Progenitor cell of endocrine pancreas (in vitro differentiated cells): ENCODE results near the gene MYO1H. TPM values are rescaled to one million over a fixed set of nuclear protein-coding genes. Genes with fewer than 3 reads are reported as not detected.

Source experiments
- DNase-seq: peaks from one replicate; pipeline ENCODE4 v3.0.0; 2021; ENCODE audit warnings: low spot score; ENCODE audit not compliant: unreplicated experiment
- H3K27ac Mint-ChIP-seq: 2 replicates; pipeline ENCODE4 v1.8.0; 2021; ENCODE audit warnings: mild to moderate bottlenecking, moderate library complexity, mixed read lengths
- H3K27me3 Mint-ChIP-seq: 2 replicates; pipeline ENCODE4 v1.8.0; 2021; ENCODE audit warnings: mixed read lengths
- H3K36me3 Mint-ChIP-seq: 2 replicates; pipeline ENCODE4 v1.8.0; 2022; ENCODE audit warnings: mixed read lengths; ENCODE audit not compliant: insufficient read depth
- H3K4me1 Mint-ChIP-seq: 2 replicates; pipeline ENCODE4 v1.8.0; 2021; ENCODE audit warnings: low read depth, mixed read lengths
- H3K4me3 Mint-ChIP-seq: 2 replicates; pipeline ENCODE4 v1.8.0; 2021; ENCODE audit warnings: low read depth, mild to moderate bottlenecking, moderate library complexity, mixed read lengths
- H3K9me3 Mint-ChIP-seq: 2 replicates; pipeline ENCODE4 v1.8.0; 2021; ENCODE audit warnings: low read depth, mixed read lengths
- total RNA-seq: library from RNA; stranded (reverse); gene quantifications from 2 replicates; pipeline ENCODE4 v1.2.1, GENCODE V29; 2021
- TF ChIP-seq, protein P1 (sequence below): fragments of 200-600 bp; sonication (generic); IDR thresholded peaks from one replicate; pipeline ENCODE4 v1.5.0; 2021; ENCODE audit warnings: antibody characterized with exemption, mild to moderate bottlenecking; ENCODE audit not compliant: unreplicated experiment

The MYO1H gene
- total RNA-seq, 1 donor from 2014 or later: 0.77 TPM

DNA sequence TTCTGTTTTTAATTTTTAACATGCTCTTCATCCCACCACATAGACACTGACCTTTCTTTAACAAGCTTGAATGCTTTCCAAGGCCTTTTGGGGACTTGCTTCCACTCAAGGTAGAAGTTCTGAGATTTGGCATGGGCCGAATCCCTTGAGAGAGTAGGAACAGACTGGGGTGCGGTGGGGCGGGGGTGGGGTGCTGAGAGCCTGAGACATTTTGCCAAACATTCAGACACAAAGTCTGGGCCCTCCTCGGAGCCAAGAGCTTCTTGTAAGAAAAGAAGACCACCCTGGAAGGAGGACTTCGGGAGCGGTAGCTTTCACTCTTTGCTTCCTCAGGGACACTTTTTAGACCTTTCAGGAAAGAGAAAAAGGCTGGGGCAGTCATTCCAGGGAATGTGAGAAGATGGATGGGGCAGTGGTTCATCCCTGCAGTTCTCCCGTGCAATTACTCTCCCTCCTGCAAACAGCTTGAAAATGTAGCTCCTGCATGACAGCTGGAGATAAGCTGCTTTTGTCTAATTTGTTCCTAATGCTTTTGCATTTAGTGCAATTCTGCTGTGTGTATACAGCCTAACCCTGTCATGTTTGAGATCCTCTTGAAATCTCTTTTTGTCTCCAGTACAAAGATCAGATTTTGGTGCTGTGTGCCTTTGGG lies 16.3 kb upstream of the MYO1H start:
- Mint-ChIP-seq H3K27me3 (peaks cover 10% of the 10 kb centered on the region), H3K9me3 (no peaks in the 10 kb centered on the region), H3K4me3 (no peak overlapping the region), H3K27ac (no peak overlapping the region), H3K4me1 (peaks cover 14% of the 10 kb centered on the region), H3K36me3 (no peaks in the 10 kb centered on the region)
- TF ChIP-seq, protein P1, sequence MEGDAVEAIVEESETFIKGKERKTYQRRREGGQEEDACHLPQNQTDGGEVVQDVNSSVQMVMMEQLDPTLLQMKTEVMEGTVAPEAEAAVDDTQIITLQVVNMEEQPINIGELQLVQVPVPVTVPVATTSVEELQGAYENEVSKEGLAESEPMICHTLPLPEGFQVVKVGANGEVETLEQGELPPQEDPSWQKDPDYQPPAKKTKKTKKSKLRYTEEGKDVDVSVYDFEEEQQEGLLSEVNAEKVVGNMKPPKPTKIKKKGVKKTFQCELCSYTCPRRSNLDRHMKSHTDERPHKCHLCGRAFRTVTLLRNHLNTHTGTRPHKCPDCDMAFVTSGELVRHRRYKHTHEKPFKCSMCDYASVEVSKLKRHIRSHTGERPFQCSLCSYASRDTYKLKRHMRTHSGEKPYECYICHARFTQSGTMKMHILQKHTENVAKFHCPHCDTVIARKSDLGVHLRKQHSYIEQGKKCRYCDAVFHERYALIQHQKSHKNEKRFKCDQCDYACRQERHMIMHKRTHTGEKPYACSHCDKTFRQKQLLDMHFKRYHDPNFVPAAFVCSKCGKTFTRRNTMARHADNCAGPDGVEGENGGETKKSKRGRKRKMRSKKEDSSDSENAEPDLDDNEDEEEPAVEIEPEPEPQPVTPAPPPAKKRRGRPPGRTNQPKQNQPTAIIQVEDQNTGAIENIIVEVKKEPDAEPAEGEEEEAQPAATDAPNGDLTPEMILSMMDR: no peak
- DNase-seq: no peak

DNA sequence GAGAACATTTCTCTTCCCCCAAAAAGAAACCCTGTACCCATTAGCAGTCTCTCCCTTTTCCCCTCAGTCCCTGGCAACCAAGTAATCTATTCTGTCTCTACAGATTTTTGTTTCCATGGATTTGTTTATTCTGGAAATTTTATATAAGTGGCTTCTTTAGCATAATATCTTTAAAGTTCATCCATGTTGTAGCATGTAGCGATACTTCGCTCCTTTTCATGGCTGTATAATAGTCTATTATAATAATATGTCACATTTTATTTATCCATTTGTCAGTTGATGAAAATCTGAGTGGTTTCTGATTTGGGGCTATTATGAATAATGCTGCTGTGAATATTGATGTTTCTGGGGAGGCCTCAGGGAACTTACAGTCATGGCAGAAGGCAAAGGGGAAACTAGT lies 12.8 kb upstream of the MYO1H start:
- no peak for DNase-seq
- no peaks in the 10 kb centered on the region for H3K9me3 Mint-ChIP-seq
- TF ChIP-seq, protein P1: no peak
- H3K4me1 Mint-ChIP-seq: peaks cover 10% of the 10 kb centered on the region
- no peaks in the 10 kb centered on the region for H3K36me3 Mint-ChIP-seq
- peaks cover 6% of the 10 kb centered on the region for H3K27me3 Mint-ChIP-seq
- no peak overlapping the region for H3K4me3 Mint-ChIP-seq
- no peak overlapping the region for H3K27ac Mint-ChIP-seq

DNA sequence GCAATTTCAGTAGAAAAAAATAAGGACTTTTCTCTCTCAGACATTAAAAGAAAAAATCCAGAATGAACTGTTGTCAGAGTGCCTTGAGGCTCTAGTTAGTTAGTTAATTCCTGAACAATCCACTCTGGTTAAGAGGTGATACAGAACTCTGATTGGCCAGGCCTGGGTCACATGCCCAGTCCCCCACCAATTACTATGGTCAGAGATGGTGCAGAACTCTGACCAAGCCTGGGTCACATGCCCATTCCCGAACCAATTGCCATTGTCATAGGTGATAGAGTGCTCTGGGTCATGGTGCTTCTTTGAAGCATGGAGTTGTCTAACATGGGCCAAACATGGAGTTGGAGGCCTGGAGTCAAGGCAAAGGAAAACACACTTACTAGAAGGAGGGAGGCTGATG lies 11.1 kb upstream of the MYO1H start:
- peaks cover 5% of the 10 kb centered on the region for H3K4me1 Mint-ChIP-seq
- DNase-seq: no peak
- H3K27ac Mint-ChIP-seq: no peak overlapping the region
- no peaks in the 10 kb centered on the region for H3K9me3 Mint-ChIP-seq
- H3K4me3 Mint-ChIP-seq: no peak overlapping the region
- H3K27me3 Mint-ChIP-seq: peaks cover 6% of the 10 kb centered on the region
- TF ChIP-seq, protein P1: no peak
- H3K36me3 Mint-ChIP-seq: no peaks in the 10 kb centered on the region

DNA sequence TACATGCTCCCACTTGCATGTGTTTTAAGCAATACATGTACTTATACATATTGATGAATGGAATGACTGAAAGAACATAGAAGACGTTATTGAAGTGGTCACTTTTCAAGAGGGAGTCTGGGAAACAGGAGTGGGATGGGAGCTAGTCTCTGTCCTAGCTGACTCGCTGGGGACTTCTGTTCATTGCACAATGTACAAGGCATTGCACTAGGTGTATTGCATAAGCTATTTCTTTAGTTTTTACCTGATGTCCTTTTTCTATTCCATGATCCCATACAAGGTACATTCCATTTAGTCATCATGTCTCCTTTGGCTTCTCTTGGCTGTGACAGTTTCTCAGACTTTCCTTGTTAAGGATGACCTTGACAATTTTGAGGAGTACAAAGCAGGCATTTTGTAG lies 4.0 kb upstream of the MYO1H start:
- Mint-ChIP-seq H3K9me3 (peaks cover 10% of the 10 kb centered on the region), H3K27ac (no peak overlapping the region), H3K36me3 (no peaks in the 10 kb centered on the region), H3K27me3 (no peaks in the 10 kb centered on the region), H3K4me3 (no peak overlapping the region), H3K4me1 (peaks cover 5% of the 10 kb centered on the region)
- TF ChIP-seq, protein P1: no peak
- no peak for DNase-seq

DNA sequence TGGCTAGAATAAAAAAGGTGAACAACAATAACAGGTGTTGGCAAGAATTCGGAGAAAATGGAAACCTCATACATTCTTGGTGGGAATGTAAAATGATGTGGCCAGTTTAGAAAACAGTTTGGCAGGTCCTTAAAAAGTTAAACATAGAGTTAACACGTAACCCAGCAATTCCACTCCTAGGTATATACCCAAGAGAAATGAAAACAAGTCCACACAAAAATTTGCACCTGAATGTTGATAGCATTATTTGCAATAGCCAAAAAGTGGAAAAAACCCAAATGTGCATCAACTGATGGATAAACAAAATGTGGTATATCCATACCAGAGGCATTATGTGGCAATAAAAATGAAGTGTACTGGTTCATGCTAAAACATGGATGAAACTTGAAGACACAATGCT lies 2.3 kb upstream of the MYO1H start:
- TF ChIP-seq, protein P1: no peak
- Mint-ChIP-seq H3K4me3 (no peak overlapping the region), H3K27me3 (no peaks in the 10 kb centered on the region), H3K4me1 (peaks cover 5% of the 10 kb centered on the region), H3K9me3 (peaks cover 10% of the 10 kb centered on the region), H3K36me3 (no peaks in the 10 kb centered on the region), H3K27ac (no peak overlapping the region)
- no peak for DNase-seq
